ENCODE data around the gene ZNF804A.

GRCh38 chr2:184679219-184680018, 81.1 kb downstream of the ZNF804A start:
- TF ChIP-seq CTCF (IDR thresholded peaks at IDR 0.05; ENCODE audit: insufficient read depth, low read depth, low read length) (no peak), EZH2 (IDR thresholded peaks at IDR 0.05; ENCODE audit: insufficient read depth, low read length) (no peak)

Measured in astrocyte (in vitro differentiated cells and primary cell).